SK-N-SH treated with all-trans-retinoic acid at 6 μM for 48 hours (cell line): ENCODE results near the gene HACL1.

Experiments used
- ATAC-seq: fragments of 200-7000 bp; cut with Tn5 transposase; 3 replicates; pipeline ENCODE4 v1.9.1; 2020; ENCODE audit warnings: mild to moderate bottlenecking, moderate library complexity
- ARNTL ChIP-seq: fragments of 450-650 bp; formaldehyde crosslinking; IDR thresholded peaks from 2 replicates; pipeline ENCODE4 v1.5.0; 2020; ENCODE audit warnings: low read depth, mild to moderate bottlenecking, moderate library complexity, borderline replicate concordance
- BACH2 ChIP-seq: fragments of 250-450 bp; sonication (Bioruptor Pico); IDR thresholded peaks from 2 replicates; pipeline ENCODE4 v1.9.0; 2021; ENCODE audit warnings: mild to moderate bottlenecking, borderline replicate concordance
- CREB5 ChIP-seq: fragments of 250-450 bp; sonication (Bioruptor Pico); IDR thresholded peaks from 2 replicates; pipeline ENCODE4 v1.5.1; 2020; ENCODE audit warnings: low read depth, mild to moderate bottlenecking, moderate library complexity
- CSDC2 ChIP-seq: fragments of 250-450 bp; sonication (Bioruptor Pico); IDR thresholded peaks from 2 replicates; pipeline ENCODE4 v1.5.0; 2020; ENCODE audit warnings: mild to moderate bottlenecking, moderate library complexity
- ESRRG ChIP-seq: fragments of 250-450 bp; sonication (Bioruptor Pico); IDR thresholded peaks from 2 replicates; pipeline ENCODE4 v1.6.1; 2021; ENCODE audit warnings: mild to moderate bottlenecking
- GLIS3 ChIP-seq: fragments of 250-450 bp; sonication (Bioruptor Pico); IDR thresholded peaks from 2 replicates; pipeline ENCODE4 v1.5.0; 2020; ENCODE audit warnings: mild to moderate bottlenecking, moderate library complexity
- ISL1 ChIP-seq: fragments of 250-450 bp; sonication (Bioruptor Pico); IDR thresholded peaks from 2 replicates; pipeline ENCODE4 v2.1.2; 2022; ENCODE audit warnings: mild to moderate bottlenecking, moderate library complexity
- OSR1 ChIP-seq: fragments of 250-450 bp; sonication (Bioruptor Pico); IDR thresholded peaks from 2 replicates; pipeline ENCODE4 v1.8.0; 2022; ENCODE audit warnings: moderate library complexity, mild to moderate bottlenecking, inconsistent platforms
- PPARA ChIP-seq: fragments of 250-450 bp; sonication (Bioruptor Pico); IDR thresholded peaks from 2 replicates; pipeline ENCODE4 v1.5.0; 2020; ENCODE audit warnings: mild to moderate bottlenecking, borderline replicate concordance
- RARB ChIP-seq: fragments of 250-450 bp; sonication (Bioruptor Pico); IDR thresholded peaks from 2 replicates; pipeline ENCODE4 v1.8.0; 2021; ENCODE audit warnings: mild to moderate bottlenecking, moderate library complexity
- SNAI2 ChIP-seq: fragments of 250-450 bp; sonication (Bioruptor Pico); IDR thresholded peaks from 2 replicates; pipeline ENCODE4 v1.5.0; 2020; ENCODE audit warnings: mild to moderate bottlenecking, moderate library complexity
- TCF4 ChIP-seq: fragments of 250-450 bp; sonication (Bioruptor Pico); IDR thresholded peaks from 2 replicates; pipeline ENCODE4 v1.8.0; 2021; ENCODE audit warnings: mild to moderate bottlenecking, moderate library complexity, borderline replicate concordance
- TOX ChIP-seq: fragments of 250-450 bp; sonication (Bioruptor Pico); IDR thresholded peaks from 2 replicates; pipeline ENCODE4 v1.8.0; 2021; ENCODE audit warnings: mild to moderate bottlenecking, moderate library complexity, borderline replicate concordance
- TSHZ2 ChIP-seq: fragments of 250-450 bp; sonication (Bioruptor Pico); IDR thresholded peaks from 2 replicates; pipeline ENCODE4 v1.5.0; 2020; ENCODE audit warnings: mild to moderate bottlenecking, moderate library complexity
- ZC3H10 ChIP-seq: fragments of 250-450 bp; sonication (Bioruptor Pico); IDR thresholded peaks from 2 replicates; pipeline ENCODE4 v1.5.1; 2021; ENCODE audit warnings: mild to moderate bottlenecking, moderate library complexity
- ZFP3 ChIP-seq: fragments of 250-450 bp; sonication (Bioruptor Pico); IDR thresholded peaks from 2 replicates; pipeline ENCODE4 v1.5.0; 2020; ENCODE audit warnings: mild to moderate bottlenecking, moderate library complexity
- ZFP30 ChIP-seq: fragments of 450-650 bp; formaldehyde crosslinking; IDR thresholded peaks from 2 replicates; pipeline ENCODE4 v1.5.0; 2022; ENCODE audit warnings: mild to moderate bottlenecking, moderate library complexity
- ZNF565 ChIP-seq: fragments of 450-650 bp; formaldehyde crosslinking; conservative IDR thresholded peaks from 2 replicates; pipeline ENCODE4 v1.5.0; 2020; ENCODE audit warnings: low read depth, mild to moderate bottlenecking, moderate library complexity
- ZNF70 ChIP-seq: fragments of 450-650 bp; formaldehyde crosslinking; IDR thresholded peaks from 2 replicates; pipeline ENCODE4 v1.5.0; 2020; ENCODE audit warnings: mild to moderate bottlenecking, moderate library complexity
- ZNF8 ChIP-seq: fragments of 450-650 bp; formaldehyde crosslinking; IDR thresholded peaks from 2 replicates; pipeline ENCODE4 v1.5.0; 2020; ENCODE audit warnings: mild to moderate bottlenecking, moderate library complexity
- TF ChIP-seq, protein P1 (sequence below): fragments of 250-450 bp; sonication (Bioruptor Pico); IDR thresholded peaks from 2 replicates; pipeline ENCODE4 v1.5.1; 2021; ENCODE audit warnings: mild to moderate bottlenecking, moderate library complexity
- TF ChIP-seq, protein P2 (sequence below): fragments of 250-450 bp; sonication (Bioruptor Pico); IDR thresholded peaks from 2 replicates; pipeline ENCODE4 v1.8.0; 2020; ENCODE audit warnings: mild to moderate bottlenecking, moderate library complexity, borderline replicate concordance

The HACL1 gene

DNA sequence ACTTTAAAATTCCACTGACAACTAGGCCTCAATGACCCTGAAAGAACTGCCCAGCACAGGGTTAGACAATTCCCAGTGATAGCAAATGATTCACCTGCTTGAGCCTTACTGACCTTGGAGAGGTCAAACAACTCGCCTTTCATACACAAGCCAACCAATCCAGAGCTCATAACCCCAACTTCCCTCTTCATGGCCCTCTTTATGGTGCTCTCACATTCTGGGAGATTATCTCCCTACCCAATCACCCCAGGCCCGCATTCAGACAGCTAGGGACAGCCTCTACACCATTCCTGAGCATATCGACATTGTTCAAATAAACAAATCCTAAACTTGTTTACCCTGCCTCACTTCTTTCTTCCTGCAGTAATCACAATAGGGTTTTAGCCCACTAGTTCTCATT, 47.6 kb downstream of the HACL1 start:
- TF ChIP-seq ESRRG (CRISPR knock-in tag): no peak
- no peak for ATAC-seq

DNA sequence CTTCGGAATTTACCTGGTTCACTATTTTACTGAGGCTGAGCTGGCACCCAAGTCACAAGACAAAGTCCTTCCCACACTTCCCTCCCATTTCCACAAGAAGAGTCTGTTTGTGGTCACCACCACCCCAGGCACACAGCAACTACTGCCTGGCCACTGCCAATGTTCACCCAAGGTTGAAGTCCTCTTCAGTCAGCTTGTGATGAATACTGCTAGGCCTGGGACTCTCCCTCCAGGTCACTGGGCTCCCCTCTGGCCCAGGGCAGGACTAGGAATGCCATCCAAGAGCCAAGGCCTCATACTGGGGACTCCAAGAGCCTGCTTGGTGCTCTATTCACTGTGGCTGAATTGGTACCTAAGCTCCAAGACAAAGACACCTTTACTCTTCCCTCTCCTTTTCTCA, 49.5 kb downstream of the HACL1 start:
- no peak for TF ChIP-seq ZFP30
- no peak for TF ChIP-seq OSR1 (CRISPR knock-in tag)
- TF ChIP-seq ARNTL (CRISPR knock-in tag): no peak
- TF ChIP-seq, protein P1, sequence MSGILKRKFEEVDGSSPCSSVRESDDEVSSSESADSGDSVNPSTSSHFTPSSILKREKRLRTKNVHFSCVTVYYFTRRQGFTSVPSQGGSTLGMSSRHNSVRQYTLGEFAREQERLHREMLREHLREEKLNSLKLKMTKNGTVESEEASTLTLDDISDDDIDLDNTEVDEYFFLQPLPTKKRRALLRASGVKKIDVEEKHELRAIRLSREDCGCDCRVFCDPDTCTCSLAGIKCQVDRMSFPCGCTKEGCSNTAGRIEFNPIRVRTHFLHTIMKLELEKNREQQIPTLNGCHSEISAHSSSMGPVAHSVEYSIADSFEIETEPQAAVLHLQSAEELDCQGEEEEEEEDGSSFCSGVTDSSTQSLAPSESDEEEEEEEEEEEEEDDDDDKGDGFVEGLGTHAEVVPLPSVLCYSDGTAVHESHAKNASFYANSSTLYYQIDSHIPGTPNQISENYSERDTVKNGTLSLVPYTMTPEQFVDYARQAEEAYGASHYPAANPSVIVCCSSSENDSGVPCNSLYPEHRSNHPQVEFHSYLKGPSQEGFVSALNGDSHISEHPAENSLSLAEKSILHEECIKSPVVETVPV (CRISPR knock-in tag): no peak
- no peak for TF ChIP-seq TSHZ2 (CRISPR knock-in tag)
- TF ChIP-seq ESRRG (CRISPR knock-in tag): no peak
- TF ChIP-seq BACH2: no peak
- no peak for TF ChIP-seq CSDC2 (CRISPR knock-in tag)
- TF ChIP-seq, protein P2, sequence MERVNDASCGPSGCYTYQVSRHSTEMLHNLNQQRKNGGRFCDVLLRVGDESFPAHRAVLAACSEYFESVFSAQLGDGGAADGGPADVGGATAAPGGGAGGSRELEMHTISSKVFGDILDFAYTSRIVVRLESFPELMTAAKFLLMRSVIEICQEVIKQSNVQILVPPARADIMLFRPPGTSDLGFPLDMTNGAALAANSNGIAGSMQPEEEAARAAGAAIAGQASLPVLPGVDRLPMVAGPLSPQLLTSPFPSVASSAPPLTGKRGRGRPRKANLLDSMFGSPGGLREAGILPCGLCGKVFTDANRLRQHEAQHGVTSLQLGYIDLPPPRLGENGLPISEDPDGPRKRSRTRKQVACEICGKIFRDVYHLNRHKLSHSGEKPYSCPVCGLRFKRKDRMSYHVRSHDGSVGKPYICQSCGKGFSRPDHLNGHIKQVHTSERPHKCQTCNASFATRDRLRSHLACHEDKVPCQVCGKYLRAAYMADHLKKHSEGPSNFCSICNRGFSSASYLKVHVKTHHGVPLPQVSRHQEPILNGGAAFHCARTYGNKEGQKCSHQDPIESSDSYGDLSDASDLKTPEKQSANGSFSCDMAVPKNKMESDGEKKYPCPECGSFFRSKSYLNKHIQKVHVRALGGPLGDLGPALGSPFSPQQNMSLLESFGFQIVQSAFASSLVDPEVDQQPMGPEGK (CRISPR knock-in tag): no peak
- no peak for TF ChIP-seq ZFP3 (CRISPR knock-in tag)
- no peak for TF ChIP-seq GLIS3
- TF ChIP-seq ZNF8: no peak
- TF ChIP-seq CREB5 (CRISPR knock-in tag): no peak
- no peak for TF ChIP-seq PPARA (CRISPR knock-in tag)
- TF ChIP-seq ZC3H10 (CRISPR knock-in tag): no peak
- TF ChIP-seq TCF4 (CRISPR knock-in tag): no peak
- no peak for TF ChIP-seq ISL1 (CRISPR knock-in tag)
- TF ChIP-seq SNAI2 (CRISPR knock-in tag): no peak
- no peak for ATAC-seq

DNA sequence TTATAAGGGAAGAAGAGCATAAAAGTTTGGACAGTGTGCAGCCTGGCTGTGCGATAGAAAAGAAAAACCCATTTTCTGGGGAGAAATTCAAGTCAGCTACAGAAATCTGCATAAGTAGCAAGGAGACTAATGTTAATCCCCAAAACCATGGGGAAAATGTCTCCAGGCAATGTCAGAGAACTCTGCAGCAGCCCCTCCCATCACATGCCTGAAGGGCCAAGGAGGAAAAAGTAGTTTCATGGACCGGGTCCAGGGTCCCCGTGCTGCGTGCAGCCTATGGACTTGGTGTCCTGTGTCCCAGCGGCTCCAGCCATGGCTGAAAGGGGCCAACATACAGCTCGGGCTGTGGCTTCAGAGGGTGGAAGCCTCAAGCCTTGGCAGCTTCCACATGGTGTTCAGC, 51.5 kb downstream of the HACL1 start:
- no peak for ATAC-seq
- TF ChIP-seq ZFP3 (CRISPR knock-in tag) (no peak), BACH2 (no peak), SNAI2 (CRISPR knock-in tag) (no peak), PPARA (CRISPR knock-in tag) (no peak), CSDC2 (CRISPR knock-in tag) (no peak), ZNF565 (CRISPR knock-in tag) (no peak), CREB5 (CRISPR knock-in tag) (no peak), RARB (no peak), ZNF8 (no peak), TCF4 (CRISPR knock-in tag) (no peak), OSR1 (CRISPR knock-in tag) (no peak), TSHZ2 (CRISPR knock-in tag) (no peak), ESRRG (CRISPR knock-in tag) (no peak), ZNF70 (CRISPR knock-in tag) (no peak), TOX (CRISPR knock-in tag) (no peak), ISL1 (CRISPR knock-in tag) (no peak), ZFP30 (no peak)
- TF ChIP-seq, protein P2 (CRISPR knock-in tag): no peak
- TF ChIP-seq, protein P1 (CRISPR knock-in tag): no peak
